AG10803 (cell line): ENCODE results near the gene IL17B.
A peak's percentile ranks its signal among the peaks of the same experiment; 100 is the strongest.

ENCODE experiments used
- DNase-seq: peaks from one replicate; pipeline ENCODE4 v3.0.0; 2010; ENCODE audit warnings: low read depth
- H3K4me3 ChIP-seq: 2 replicates; pipeline ENCODE4 v1.5.1; 2011; ENCODE audit warnings: mild to moderate bottlenecking, low read length, control low read depth
- TF ChIP-seq, protein P1 (sequence below): conservative IDR thresholded peaks from 2 replicates; pipeline ENCODE4 v1.5.1; 2011; ENCODE audit warnings: mild to moderate bottlenecking, low read length, control low read depth, inconsistent platforms

The IL17B gene

DNA sequence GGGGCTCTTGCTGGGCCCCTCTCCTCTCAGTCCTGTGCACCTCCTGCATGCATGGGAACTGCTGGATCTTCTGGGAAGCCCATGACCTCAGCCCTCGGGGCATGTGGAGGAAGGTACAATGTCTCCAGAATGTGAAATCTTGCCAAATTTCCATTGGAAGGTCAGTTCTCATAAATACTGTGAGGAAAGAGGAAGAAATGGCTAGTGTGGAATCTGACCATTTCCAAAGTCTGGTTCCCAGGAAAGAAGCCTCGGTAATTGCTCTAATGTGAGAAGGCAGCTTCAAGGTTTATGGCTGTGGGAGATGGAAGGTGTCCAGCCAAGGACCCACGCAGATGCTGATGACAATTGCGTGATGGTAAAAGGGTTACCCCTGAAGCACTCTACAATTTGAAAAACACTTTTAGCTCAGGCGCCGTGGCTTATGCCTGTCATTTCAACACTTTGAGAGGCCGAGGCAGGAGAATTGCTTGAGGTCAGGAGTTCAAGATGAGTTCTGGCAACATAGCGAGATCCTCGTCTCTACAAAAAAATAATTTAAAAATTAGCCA, 8.1 kb upstream of the IL17B start:
- TF ChIP-seq, protein P1, sequence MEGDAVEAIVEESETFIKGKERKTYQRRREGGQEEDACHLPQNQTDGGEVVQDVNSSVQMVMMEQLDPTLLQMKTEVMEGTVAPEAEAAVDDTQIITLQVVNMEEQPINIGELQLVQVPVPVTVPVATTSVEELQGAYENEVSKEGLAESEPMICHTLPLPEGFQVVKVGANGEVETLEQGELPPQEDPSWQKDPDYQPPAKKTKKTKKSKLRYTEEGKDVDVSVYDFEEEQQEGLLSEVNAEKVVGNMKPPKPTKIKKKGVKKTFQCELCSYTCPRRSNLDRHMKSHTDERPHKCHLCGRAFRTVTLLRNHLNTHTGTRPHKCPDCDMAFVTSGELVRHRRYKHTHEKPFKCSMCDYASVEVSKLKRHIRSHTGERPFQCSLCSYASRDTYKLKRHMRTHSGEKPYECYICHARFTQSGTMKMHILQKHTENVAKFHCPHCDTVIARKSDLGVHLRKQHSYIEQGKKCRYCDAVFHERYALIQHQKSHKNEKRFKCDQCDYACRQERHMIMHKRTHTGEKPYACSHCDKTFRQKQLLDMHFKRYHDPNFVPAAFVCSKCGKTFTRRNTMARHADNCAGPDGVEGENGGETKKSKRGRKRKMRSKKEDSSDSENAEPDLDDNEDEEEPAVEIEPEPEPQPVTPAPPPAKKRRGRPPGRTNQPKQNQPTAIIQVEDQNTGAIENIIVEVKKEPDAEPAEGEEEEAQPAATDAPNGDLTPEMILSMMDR = no peak

DNA sequence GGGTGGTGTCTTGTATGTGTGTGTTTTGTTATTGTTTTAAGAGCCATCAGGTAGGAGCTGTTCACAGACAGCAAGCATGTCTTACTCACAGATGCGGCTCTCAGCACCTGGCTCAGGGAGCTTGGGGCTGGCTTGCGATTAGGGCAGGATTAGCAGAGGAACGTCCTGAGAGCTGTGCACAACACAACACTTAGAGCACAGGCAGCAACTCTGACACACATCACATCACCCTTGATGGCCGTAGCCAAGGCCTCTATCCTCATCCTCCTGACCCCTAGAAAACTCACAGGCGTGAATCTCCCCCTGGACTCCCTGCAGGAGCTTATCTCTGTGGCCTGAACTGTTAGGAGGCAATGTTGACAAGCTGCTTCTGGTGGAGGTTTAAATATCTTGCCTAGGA, 7.1 kb upstream of the IL17B start:
- no peak for DNase-seq
- no peak overlapping the region for H3K4me3 ChIP-seq
- TF ChIP-seq, protein P1 = no peak

More for the DNA sequence above, 8.1 kb upstream of the IL17B start:
- no peak overlapping the region for H3K4me3 ChIP-seq
- DNase-seq = peak; percentile 87

DNA sequence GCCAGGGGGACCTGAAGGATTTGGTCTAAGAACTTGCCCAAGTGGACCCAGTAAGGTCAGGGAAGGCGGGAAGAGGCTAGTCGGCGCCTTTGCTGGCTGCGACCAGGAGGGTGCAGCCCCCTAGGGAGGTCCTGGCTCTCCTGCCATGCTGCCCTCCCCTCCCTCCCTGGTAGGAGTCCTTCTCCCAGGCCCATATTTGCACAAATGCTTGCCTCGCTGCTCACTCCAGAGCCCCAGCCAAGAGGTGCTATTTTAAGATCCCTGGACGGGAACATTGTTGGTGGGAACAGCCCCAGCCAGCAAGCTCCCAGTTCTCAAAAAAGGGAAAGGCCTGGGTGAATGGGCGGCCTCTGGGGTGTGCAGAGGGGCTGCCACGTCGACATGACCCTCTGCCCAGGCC, 4.3 kb upstream of the IL17B start:
- DNase-seq = peak; percentile 23
- H3K4me3 ChIP-seq = no peak overlapping the region
- TF ChIP-seq, protein P1 = no peak

DNA sequence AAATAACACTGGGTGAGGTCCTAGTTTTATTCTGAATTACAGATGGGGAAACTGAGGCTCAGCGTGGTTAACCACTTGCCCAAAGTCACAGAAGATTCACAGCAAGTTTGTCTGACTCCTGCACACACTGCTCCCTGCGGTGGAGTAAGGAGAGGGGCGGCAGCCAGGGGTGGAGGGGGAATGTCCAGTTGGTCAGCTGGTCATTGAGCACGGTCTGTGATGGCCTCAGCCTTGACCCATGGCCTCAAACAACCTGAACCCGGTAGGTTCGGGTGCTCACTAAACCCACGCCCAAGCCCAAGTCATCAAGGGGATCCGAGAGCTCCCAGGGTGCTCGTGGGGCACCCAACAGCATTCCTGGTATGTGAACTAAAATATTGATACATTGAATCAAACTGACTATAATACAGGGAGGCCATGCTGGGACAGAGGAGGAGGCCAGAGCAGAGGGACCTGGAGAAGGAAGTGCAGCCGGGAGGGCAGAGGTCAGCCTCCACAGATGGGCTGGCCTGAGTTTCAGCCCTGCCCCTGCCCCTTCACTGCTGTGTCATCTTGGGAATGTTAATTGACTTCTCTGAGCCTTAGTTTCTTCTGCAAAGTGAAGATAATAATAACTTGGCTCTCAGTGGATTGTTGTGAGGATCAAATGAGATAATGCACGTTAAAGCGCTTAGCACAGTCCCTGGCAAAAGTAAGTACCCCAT, 3.6 kb upstream of the IL17B start:
- H3K4me3 ChIP-seq = no peak overlapping the region
- TF ChIP-seq, protein P1 = no peak
- no peak for DNase-seq

DNA sequence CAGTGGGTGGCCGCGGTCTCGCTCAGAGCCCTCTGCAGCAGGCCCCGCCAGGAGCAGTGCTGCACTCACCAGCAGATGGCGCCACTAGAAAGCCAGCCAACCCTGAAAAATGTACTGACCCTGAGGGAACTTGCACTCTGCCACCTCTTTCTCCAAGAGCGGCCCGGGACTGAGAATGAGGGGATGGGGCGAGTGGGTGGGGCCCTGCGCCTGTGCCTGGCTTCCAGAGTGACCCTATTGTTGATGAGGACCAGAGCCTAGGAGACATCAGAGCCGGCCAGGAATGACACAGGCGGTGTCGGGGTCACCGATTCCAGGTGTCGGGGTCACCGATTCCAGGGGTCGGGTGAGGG, 2.9 kb upstream of the IL17B start:
- no peak overlapping the region for H3K4me3 ChIP-seq
- TF ChIP-seq, protein P1 = peak; percentile 93
- DNase-seq = peak; percentile 67

DNA sequence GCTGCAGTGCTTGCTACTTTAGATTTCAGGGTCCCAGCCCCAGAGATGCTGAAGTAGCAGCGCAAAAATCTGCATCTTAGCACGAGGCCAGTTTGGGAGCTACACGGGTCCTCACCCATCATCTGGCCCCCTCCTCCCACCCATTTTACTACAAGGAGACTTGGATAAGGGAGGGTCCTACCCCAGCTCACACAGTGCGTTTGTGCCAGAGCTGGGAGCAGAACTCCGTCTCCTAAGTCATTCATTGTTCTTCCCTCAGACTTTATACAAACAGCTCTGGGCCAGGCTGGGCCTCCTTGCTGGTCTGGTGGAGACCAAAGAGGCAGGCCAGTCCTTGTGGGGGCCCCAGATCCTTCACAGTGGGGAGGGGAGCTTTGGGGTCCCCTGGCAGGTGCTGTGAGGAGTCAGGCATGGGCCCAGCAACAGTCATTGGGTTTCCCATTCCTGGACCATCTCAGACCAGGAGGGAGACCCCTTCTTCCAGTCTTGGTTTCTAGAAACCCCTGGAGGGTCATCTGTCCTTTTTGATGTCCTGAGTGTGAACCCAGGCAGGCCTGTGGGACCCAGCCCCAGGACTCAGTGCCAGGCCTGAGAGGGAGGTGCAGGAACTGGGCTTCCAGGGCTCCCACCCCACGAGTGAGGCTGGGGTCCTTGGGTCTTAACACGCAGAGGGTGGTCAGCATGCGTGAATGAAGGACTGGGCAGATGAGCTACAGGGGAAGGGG, 2.3 kb upstream of the IL17B start:
- TF ChIP-seq, protein P1 = no peak
- DNase-seq = no peak
- H3K4me3 ChIP-seq = no peak overlapping the region
